ENCODE results near the gene CRYGD. TPM values are rescaled to one million over a fixed set of nuclear protein-coding genes. Genes with fewer than 3 reads are reported as not detected.

CRYGD gene
- total RNA-seq, 2 experiments from 2014 or later: not detected

DNA sequence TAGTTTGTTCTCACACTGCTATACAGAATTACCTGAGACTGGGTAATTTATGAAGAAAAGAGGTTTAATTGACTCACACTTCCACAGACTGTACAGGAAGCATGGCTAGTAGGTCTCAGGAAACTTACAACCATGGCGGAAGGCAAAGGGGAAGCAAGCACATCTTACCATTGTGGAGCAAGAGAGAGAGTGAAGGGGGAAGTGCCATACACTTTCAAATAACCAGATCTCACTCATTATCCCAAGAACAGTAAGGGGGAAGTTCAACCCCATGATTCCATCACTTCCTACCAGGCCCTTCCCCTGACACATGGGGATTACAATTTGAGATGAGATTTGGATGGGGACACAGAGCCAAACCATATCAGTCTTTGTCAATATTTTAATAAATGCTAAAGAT lies 26.6 kb upstream of the CRYGD start:
- intact Hi-C loops (cut with DNase I, micrococcal nuclease): no loop called here
- no peak for ATAC-seq (ENCODE audit: poor library complexity)
- no peaks in the 10 kb centered on the region for H3K4me1 Mint-ChIP-seq (ENCODE audit: low read depth)
- no peaks in the 10 kb centered on the region for H3K27me3 Mint-ChIP-seq
- peaks cover 7% of the 10 kb centered on the region for H3K9me3 Mint-ChIP-seq
- H3K36me3 ChIP-seq (ENCODE audit: insufficient read depth, low read length): no peaks in the 10 kb centered on the region
- H3K27ac ChIP-seq (ENCODE audit: low read depth in 1 of 2, low read length in 2 of 2): no peak overlapping the region
- ChIA-PET POLR2A (no interaction called here), CTCF (no interaction called here)
- H3K4me3 ChIP-seq (ENCODE audit: low read length): no peak overlapping the region
- H3K27ac Mint-ChIP-seq: no peak overlapping the region
- H3K9me3 ChIP-seq (ENCODE audit: control insufficient read depth in 1 of 2, insufficient read depth in 1 of 2, low read length in 2 of 2): no peaks in the 10 kb centered on the region
- TF ChIP-seq, protein P1, sequence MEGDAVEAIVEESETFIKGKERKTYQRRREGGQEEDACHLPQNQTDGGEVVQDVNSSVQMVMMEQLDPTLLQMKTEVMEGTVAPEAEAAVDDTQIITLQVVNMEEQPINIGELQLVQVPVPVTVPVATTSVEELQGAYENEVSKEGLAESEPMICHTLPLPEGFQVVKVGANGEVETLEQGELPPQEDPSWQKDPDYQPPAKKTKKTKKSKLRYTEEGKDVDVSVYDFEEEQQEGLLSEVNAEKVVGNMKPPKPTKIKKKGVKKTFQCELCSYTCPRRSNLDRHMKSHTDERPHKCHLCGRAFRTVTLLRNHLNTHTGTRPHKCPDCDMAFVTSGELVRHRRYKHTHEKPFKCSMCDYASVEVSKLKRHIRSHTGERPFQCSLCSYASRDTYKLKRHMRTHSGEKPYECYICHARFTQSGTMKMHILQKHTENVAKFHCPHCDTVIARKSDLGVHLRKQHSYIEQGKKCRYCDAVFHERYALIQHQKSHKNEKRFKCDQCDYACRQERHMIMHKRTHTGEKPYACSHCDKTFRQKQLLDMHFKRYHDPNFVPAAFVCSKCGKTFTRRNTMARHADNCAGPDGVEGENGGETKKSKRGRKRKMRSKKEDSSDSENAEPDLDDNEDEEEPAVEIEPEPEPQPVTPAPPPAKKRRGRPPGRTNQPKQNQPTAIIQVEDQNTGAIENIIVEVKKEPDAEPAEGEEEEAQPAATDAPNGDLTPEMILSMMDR (IDR thresholded peaks at IDR 0.05): no peak
- no peaks in the 10 kb centered on the region for H3K4me1 ChIP-seq (ENCODE audit: insufficient read depth, low read length)
- no peaks in the 10 kb centered on the region for H3K27me3 ChIP-seq (ENCODE audit: control insufficient read depth in 1 of 2, insufficient read depth in 2 of 2, low read length in 2 of 2)
- no peaks in the 10 kb centered on the region for H3K36me3 Mint-ChIP-seq (ENCODE audit: low read depth)
- no peak for DNase-seq
- no peak overlapping the region for H3K4me3 Mint-ChIP-seq

GRCh38 chr2:208150094-208150493 lies 25.8 kb upstream of the CRYGD start:
- H3K27ac Mint-ChIP-seq: no peak overlapping the region
- H3K4me1 Mint-ChIP-seq (ENCODE audit: low read depth): no peaks in the 10 kb centered on the region
- Histone ChIP-seq H3K9me3 (ENCODE audit: control insufficient read depth in 1 of 2, insufficient read depth in 1 of 2, low read length in 2 of 2) (no peaks in the 10 kb centered on the region), H3K36me3 (ENCODE audit: insufficient read depth, low read length) (no peaks in the 10 kb centered on the region), H3K27me3 (ENCODE audit: control insufficient read depth in 1 of 2, insufficient read depth in 2 of 2, low read length in 2 of 2) (no peaks in the 10 kb centered on the region), H3K4me3 (ENCODE audit: low read length) (no peak overlapping the region), H3K27ac (ENCODE audit: low read depth in 1 of 2, low read length in 2 of 2) (no peak overlapping the region), H3K4me1 (ENCODE audit: insufficient read depth, low read length) (no peaks in the 10 kb centered on the region)
- H3K27me3 Mint-ChIP-seq: no peaks in the 10 kb centered on the region
- H3K36me3 Mint-ChIP-seq (ENCODE audit: low read depth): no peaks in the 10 kb centered on the region
- no peak for DNase-seq
- CTCF ChIA-PET: no interaction called here
- H3K4me3 Mint-ChIP-seq: no peak overlapping the region
- POLR2A ChIA-PET: no interaction called here
- TF ChIP-seq, protein P1 (IDR thresholded peaks at IDR 0.05): no peak
- H3K9me3 Mint-ChIP-seq: peaks cover 7% of the 10 kb centered on the region
- intact Hi-C loops (cut with DNase I, micrococcal nuclease): no loop called here
- no peak for ATAC-seq (ENCODE audit: poor library complexity)

DNA sequence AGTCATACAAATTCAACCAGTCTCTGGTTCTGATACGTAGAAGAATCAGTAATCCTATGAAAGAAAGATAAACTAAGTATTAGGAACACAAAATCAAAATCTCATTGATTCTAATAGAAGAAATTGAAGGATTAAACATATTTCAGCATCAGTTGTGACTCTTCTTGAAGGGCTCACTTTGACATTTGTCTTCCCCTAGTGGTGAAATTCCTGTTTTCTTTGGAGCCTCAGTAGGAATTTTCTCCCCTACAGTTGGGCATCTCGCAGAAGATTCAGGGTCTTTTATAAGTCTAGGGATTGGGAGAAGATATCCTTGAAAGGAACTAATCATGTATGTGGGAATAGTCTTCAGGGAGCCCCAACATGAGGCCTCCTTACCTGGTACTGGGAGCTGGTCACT lies 24.5 kb upstream of the CRYGD start:
- DNase-seq: no peak
- no peaks in the 10 kb centered on the region for H3K27me3 Mint-ChIP-seq
- intact Hi-C loops (cut with DNase I, micrococcal nuclease): no loop called here
- H3K9me3 Mint-ChIP-seq: peaks cover 7% of the 10 kb centered on the region
- H3K4me1 ChIP-seq (ENCODE audit: insufficient read depth, low read length): no peaks in the 10 kb centered on the region
- H3K4me3 ChIP-seq (ENCODE audit: low read length): no peak overlapping the region
- ChIA-PET POLR2A (no interaction called here), CTCF (no interaction called here)
- TF ChIP-seq, protein P1 (IDR thresholded peaks at IDR 0.05): no peak
- H3K4me1 Mint-ChIP-seq (ENCODE audit: low read depth): no peaks in the 10 kb centered on the region
- no peaks in the 10 kb centered on the region for H3K9me3 ChIP-seq (ENCODE audit: control insufficient read depth in 1 of 2, insufficient read depth in 1 of 2, low read length in 2 of 2)
- H3K27me3 ChIP-seq (ENCODE audit: control insufficient read depth in 1 of 2, insufficient read depth in 2 of 2, low read length in 2 of 2): no peaks in the 10 kb centered on the region
- no peak overlapping the region for H3K27ac ChIP-seq (ENCODE audit: low read depth in 1 of 2, low read length in 2 of 2)
- no peaks in the 10 kb centered on the region for H3K36me3 Mint-ChIP-seq (ENCODE audit: low read depth)
- H3K36me3 ChIP-seq (ENCODE audit: insufficient read depth, low read length): no peaks in the 10 kb centered on the region
- no peak for ATAC-seq (ENCODE audit: poor library complexity)
- no peak overlapping the region for H3K27ac Mint-ChIP-seq
- no peak overlapping the region for H3K4me3 Mint-ChIP-seq
